Hypothalamus (tissue), 51 donors: ENCODE results near the gene KIAA0319L.
"Not testable (repeated sequence)": the region's sequence is repeated elsewhere in the genome, so short reads cannot be mapped to it uniquely, and the experiment has no call there.

Experiments used
- DNase-seq, 51 donors: peaks; one replicate each; lab custom pipeline; 2025; lab: John Stamatoyannopoulos, UW

The KIAA0319L gene

DNA sequence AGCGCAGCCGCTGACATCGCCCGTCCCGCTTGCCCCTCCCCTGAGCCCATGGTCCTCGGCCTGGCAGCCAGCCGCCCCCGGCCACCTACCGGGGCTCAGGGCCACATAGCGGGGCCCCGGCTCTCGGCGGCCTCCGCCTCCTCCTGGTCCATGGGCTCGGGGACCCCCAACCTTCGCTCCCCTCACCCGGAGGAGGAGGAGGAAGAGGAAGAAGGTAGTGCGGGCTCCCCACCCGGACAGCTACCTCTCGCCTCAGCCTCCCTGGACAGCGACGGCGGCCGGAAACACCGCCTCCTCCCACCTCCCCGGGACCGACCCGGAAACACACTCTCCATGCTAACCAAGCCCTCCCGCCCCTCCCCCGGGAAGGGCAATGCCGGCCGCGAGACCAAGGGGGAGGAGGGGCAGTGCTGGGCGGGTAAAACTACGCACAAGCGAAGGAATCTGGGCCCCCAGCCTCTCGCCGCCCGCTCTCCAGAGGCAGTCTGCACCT, at the start of gene KIAA0319L:
Gene KIAA0319L (minus strand): TSS at position 286 of the 493 bp plus-strand sequence. CDS start 2,912 bp downstream, outside the sequence.
- DNase-seq: peak; percentile 80 to 100 (median 94)

DNA sequence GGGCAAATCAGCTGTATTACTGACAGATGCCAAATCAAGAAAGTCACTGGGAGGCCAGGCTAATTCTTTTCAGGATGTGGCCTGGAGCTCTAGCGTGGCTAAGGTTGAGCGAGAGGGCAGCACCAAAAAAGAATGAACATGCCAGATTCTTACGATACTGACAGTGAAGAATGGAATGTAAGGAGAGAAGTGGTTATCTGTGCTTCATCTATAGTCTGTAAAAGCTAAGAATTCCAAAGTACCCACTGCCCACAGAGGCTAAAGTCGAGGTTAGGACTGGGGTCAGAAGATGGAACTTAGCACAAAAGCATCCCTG, 48.6 kb upstream of the KIAA0319L start:
- no peak for DNase-seq

DNA sequence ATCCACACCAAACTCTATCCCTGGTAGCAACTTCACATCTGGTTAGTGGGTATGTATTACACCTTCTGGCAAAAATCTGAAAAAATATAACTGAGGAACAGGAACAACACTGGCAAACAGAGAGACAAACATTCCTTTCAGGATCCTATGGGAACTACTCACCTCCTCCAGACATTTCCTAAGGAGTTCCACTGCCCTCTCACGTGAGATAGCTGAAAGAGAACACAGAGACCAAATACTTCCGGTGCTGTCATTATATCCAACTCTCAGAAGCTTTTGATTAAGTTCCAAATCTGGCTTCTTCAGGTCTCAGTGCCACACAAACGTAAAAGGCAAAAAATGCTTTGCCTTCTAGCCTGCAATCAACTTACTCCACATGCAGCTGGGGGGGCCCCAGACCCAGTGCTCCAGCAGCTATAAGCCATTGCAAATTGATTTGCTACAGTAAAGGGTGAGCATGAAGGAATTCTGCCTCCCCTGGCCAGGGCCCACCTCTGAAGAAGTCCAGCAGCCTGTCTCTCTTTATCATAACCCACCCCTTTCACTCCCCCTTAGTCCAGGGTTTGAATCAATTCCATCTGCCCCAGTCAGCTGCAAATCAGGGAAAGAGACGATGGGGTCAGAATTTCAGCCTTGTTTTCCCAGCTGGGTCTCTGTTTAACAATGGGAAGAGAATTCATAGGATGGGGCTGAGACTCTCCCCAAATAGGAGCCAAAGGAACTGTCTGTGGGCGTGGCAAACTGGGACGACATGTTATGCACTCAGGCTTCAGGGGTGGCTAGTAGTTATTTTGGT, 48.1 kb upstream of the KIAA0319L start:
- no peak for DNase-seq

DNA sequence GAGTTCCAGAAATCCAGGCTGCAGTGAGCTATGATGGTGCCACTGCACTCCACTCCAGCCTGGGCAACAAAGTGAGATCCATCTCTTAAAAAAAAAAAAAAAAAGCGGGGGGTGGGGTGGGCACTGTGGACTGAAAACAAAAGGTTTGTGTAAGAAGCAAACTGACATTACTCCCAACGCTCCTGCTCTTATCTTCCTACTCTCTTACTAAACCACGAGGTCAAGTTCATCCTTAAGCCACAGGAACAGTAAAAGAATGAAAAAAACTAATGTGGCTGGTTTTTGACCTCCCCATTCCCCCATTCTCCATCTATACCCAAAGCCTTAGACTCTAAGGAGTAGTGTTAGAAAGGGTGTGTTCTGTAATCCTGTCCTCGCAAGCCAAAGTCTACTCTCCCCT, 46.7 kb upstream of the KIAA0319L start:
- no peak for DNase-seq

DNA sequence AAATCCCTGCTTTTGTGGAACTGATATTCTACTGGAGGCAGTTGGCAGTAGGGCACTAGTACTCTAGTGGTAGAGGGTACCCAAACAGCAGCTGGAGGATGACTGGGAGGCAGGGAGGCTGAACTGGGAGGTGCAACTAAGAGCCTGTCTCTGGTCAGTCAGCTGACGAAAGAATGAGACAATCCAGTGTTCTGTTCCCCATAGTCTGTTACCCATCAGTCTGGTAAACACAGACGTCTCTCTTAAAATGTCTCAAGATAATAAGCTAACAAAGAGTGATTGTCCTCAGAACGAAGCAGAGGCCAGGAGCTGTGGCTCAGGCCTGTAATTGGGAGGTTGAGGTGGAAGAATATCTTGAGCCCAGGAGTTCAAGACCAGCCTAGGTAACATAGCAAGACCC, 46.3 kb upstream of the KIAA0319L start:
- peak in 4 of 51 donors; percentile 3 to 56 (median 15) for DNase-seq

DNA sequence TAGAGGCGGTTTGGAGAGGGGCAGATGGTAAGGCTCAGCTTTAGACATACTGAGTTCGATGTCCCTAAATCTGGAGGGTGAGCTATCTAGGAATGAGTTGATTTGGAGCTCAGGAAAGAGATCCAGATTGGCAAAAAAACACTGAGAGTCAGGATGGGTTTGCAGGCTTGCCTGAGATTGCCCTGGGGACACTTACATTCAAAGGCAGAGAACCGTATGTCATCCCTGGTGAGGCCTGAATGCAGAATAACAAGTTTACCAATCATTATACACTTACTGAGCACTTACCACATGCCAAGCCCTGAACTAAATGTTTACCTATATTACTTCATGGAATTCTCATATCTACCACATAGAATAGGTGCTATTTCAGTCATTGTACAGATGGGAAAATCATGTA, 43.4 kb upstream of the KIAA0319L start:
- DNase-seq: no peak

DNA sequence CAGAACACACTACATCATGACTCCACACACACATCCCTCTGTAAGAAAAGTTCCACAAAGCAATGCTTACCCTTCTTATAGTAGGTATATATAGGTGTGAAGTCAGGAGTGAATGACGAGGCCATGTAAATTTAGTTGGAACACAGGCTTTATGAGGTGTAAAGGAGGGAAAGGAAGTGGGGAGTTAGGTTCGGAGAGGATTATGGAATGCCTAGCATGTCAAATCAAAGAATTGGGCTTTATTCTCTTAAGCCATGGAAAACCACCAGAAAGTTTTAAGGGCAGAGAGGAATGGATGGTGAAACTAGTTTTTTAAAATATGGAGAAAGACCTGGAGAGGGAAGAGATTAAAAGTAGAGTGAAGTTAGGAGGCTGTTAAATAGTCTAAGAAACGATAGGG, 42.2 kb upstream of the KIAA0319L start:
- no peak for DNase-seq

DNA sequence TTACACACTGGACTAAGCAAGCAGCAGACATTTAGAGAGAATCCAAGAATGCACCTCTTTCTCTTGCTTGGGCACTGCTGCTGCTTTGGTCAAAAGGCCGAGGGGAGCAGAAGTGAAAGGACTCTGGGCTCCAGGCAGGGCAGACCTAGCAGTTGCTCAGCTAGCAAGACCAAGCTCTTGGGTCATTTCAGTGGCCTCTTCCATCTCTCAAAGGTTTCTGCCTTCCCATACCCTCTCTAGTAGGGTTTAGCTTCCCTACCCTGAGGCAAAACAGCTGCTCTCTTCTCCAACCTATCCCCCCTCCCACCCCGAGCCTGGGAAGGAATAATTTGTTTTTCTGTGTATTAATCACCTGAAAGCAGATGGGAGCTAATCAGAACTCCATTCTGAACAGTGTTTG, 41.7 kb upstream of the KIAA0319L start:
- no peak for DNase-seq

DNA sequence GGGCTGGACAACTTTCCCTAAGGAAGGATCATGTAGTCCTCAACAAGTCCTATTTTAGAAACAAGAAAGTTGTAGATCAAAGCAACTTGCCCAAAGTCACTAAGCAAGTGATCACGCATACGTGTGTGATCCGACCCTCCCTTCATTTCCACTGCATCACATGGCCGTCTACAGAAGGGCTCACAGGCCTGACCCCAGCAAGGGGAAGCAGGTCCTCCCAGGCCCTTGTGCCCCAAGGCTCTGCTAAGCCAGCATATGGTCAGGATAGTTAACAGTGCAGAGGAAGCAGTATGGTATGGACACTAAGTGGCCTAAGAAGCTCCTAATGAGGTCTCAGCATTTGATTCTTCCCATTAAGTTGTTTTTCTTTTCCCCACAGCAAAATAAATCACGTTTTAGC, 40.7 kb upstream of the KIAA0319L start:
- no peak for DNase-seq

DNA sequence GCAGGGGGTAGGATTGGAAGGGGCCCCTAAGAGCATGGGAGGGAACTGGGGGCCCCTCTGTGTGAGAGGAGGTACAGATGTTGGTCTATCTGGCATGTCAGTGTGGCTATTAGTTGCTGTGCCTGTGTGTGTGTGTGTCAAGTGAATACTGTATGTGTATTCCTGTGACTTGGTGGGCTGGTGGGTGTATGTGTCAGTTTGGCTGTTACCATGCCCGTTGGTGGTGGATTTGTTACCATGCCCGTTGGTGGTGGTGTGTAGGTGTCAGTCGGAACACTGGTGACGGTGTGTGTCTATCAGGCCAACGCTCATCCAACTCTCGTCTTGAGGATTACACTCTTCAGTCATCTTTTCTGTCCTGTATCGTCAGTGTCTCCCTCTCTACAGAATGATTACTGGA, 38.5 kb upstream of the KIAA0319L start:
- DNase-seq: peak in 1 of 51 donors; percentile 33

DNA sequence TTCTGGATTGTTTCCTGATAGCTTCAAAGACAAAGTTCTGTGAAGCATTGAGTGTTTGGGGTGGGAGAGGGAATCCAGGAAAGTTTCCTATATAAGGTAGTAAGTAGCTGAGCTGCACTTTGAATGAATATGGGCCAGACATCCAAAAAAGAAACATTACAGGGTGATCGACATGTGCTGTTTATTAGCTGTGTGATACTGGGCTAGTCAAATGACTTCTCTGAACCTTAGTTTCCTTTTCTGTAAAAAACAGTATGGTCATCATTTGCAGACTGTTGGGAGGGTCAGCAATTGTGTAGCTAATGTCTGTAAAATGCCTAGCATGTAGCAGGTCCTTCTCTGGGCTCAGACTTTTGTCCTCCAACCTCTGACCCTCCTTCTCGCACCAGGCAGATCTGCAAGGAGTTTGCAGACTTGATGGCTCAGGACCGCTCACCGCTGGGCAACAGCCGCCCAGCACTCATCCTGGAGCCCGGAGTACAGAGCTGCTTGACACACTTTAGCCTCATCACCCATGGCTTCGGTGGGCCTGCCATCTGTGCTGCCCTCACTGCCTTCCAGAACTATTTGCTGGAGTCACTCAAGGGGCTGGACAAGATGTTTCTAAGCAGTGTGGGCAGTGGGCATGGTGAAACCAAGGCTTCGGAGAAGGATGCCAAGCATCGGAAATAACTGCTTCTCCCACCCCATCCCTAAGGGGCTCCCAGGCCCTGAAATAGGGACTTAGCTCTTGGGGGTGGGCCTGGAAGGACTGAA, 37.0 kb upstream of the KIAA0319L start:
- no peak for DNase-seq

DNA sequence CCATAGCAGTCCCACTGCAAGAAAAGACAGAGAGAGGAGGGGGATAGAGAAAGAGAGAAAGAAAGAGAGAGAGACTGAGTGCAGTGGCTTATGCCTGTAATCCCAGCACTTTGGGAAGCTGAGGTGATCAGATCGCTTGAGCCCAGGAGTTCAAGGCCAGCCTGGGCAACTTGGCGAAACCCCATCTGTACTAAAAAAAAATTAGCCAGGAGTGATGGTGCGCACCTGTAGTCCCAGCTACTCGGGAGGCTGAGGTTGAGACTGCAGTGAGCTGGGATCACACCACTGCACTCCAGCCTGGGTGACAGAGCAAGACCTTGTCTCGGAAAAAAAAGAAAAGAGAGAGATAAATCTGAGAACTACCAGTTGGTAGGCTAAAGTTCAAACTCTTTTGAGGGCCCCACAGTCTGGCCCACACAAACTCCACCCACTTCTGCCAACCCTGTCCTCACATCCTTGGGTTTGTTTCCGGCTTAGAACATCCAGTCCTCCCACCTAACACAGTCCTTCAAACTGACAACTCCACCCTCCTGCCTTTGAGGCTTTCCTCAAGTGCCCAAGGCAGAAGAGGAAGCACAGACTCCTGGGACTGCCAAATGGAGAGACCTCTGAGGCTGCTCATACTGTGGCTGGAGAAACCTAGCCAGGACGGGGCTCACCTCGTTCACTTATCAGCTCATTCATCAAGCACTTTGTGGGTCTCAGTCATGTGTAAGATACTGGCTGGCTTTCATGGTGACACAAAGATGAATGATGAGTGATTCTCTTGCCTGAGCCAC, 36.0 kb upstream of the KIAA0319L start:
- DNase-seq: no peak

DNA sequence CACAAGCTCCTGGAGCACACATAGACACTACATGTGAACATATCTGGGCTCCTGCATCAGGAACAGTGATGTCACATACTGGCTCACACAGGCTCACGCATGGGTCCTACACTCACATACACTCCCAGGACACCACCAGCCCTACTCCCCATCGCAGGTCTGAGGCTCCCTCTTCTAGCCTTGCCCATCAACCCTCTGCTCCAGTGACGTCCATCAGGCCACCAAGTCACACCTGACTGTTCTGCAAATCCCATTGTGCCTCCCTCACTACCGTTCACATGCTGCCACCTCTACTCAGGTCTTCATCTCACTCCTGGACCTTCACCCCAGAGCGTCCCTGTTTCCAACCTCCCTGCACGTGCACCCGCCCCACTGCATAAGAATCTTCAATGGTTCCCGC, 34.0 kb upstream of the KIAA0319L start:
- no peak for DNase-seq

DNA sequence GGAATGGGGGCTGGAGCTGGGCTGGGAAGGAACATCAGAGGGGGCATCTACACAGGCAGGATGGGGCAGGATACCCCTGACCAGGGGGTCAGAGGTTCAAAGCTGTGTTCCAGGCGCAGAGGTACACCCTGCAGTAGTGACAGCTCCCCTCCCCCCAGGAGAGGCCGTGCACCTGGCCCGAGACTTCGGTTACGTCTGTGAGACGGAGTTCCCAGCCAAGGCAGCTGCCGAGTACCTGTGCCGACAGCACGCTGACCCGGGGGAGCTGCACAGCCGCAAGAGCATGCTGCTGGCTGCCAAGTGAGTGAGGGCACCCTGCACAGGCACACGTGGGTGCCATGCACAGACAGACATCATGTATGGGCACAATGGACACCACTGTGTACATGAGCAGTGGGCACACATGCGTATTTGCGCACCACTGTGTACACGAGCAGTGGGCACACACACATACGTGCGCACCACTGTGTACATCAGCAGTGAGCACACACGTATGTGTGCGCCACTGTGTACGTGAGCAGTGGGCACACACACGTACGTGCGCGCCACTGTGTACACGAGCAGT, 33.4 kb upstream of the KIAA0319L start:
- no peak for DNase-seq

DNA sequence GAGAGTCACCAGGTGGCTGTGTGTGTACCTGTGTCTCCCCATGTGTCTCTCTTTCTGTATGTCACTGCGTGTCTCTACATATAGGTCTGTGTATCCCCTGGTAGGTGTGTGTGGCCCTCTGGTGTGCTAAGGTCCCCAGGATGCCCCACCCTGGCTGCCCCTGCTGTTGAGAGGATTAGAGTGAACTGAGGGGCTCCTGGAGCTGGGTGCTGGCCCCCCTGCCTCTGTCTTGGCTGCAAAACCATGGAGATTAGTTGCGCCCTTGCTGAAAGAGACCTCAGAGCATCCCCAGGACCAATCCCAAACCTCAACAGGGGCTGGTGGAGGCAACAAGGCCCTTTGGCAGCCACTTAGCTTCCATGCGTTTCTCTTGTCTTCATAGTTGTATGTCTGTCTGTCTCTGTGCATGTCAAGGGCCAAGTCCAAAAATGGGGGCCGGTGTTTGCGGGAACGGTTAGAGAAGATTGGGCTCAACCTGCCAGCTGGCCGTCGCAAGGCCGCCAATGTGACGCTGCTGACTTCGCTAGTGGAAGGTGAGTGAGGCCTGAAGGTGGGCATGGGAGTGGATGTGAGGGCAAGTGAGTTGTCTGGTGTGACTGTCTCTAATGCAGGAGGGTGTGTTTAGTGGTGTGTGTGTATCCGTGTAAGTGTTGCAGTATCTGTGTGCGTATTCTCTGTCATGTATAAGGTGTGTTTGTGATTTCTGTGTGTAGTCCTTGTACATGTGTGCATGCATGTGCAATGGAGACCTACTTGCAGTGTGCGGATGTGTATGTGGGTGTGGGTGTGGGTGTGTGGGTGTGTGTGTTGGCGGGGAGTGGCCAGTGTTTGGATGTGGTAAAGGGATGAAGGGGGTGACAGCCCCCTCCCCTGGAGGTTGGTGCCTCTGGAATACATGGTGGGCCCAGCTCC, 32.6 kb upstream of the KIAA0319L start:
- DNase-seq: no peak

DNA sequence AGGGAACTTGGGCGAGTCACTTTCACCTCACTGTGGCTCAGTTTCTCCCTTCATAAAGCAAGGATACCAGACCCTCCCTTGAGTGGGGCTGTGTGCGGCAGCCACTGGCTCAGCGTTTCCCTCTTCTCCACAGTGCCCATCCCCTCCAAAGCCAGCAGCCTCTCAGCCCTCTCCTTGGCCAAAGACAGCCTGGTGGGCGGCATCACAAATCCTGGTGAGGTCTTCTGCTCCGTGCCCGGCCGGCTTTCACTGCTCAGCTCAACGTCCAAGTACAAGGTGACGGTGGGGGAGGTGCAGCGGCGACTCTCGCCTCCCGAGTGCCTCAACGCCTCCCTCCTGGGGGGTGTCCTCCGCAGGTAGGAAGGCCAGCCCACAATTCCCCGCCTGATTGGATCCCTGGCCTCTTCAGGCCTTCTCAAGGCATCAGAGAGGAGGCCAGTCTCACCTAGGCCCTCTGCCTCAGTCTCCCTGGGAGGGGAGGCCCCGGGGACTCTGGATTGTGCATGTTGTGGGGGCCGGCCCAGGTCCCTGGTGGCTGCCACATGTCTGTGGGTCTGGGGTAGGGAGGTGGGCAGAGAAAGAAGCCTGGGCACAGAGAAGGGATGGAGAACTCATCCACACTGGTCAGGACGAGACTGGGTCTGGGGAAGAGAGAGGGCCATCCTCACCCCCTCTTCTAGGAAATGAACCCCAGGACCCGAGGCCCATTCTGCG, 31.2 kb upstream of the KIAA0319L start:
- DNase-seq: no peak

DNA sequence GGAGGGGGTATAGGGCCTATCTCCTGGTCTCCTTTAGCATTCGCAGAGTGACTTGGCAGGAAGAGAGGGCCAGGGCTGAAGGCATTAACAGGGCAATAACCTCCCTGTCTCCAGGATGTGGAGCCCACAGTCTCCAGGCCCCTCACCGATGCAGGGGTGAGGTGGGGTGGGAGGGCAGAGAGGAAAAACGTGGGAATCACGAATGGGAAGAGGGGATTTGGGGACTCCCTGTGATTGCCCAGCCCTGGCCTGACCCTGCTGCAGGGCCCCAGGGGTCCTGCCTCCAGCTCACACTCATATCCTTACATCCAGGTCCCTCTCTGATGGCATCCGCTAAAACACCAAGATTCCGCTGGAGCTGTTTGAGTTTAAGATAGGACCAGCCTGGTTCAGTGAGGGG, 30.5 kb upstream of the KIAA0319L start:
- DNase-seq: no peak

DNA sequence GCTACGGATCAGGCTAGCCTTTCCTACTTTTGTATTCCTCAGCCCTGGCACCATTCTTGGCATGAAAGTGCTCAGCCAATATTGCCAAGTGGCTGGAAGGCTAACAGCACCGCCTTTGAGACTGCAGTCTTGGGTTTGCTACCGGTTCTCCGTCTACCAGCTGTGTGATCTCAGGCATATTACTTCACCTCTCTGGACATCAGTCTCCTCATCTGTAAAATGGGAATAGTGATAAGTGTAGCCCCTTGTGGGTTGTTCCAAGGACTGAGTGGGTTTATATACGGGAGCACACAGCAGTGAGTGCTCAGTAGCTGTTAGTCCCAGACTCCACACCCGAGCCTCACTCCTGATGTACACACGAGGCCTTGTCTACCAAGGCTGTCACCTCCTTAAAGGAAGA, 29.6 kb upstream of the KIAA0319L start:
- DNase-seq: no peak

DNA sequence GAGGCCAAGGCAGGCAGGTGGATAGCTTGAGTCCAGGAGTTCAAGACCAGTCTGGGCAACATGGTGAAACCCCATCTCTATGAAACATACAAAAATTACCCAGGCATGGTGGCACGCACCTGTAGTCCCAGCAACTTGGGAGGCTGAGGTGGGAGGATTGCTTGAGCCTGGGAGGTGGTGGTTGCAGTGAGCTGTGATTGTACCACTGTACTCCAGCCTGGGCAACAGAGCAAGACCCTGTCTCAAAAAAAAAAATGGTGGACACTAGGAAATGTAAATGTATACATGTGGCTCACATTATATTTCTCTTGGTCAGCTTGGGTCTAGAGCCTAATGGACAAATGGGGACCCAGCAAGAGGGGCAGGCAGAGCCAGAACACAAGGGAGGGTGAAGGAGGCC, 28.6 kb upstream of the KIAA0319L start:
- DNase-seq: not testable (repeated sequence)
